GM21825 (cell line): ENCODE data around the gene SUN1.
A peak's percentile ranks its signal among the peaks of the same experiment; 100 is the strongest.
"Not testable (repeated sequence)": the region's sequence is repeated elsewhere in the genome, so short reads cannot be mapped to it uniquely, and the experiment has no call there.

Experiments
- ATAC-seq: cut with Tn5 transposase; IDR thresholded peaks from one replicate; pipeline ENCODE4 v1.9.1; 2021; ENCODE audit warnings: mild to moderate bottlenecking, moderate library complexity; ENCODE audit not compliant: unreplicated experiment

The SUN1 gene

GRCh38 chr7:802500-803242, 29.6 kb upstream of the SUN1 start:
- ATAC-seq, result no peak

- ATAC-seq, result no peak
Measured at GRCh38 chr7:803243-803635, 29.0 kb upstream of the SUN1 start.

GRCh38 chr7:803796-804195, 28.5 kb upstream of the SUN1 start:
- ATAC-seq, result not testable (repeated sequence)

GRCh38 chr7:805261-805660, 27.0 kb upstream of the SUN1 start:
- ATAC-seq, result no peak

GRCh38 chr7:815284-816216, 16.7 kb upstream of the SUN1 start:
- ATAC-seq, result no peak

GRCh38 chr7:816300-816750, 16.0 kb upstream of the SUN1 start:
- ATAC-seq, result peak; percentile 75

- ATAC-seq, result peak; percentile 15
Measured at GRCh38 chr7:816751-817671, 15.3 kb upstream of the SUN1 start.

- ATAC-seq, result no peak
Measured at GRCh38 chr7:818031-818699, 14.1 kb upstream of the SUN1 start.

GRCh38 chr7:820341-820740, 11.9 kb upstream of the SUN1 start:
- no peak for ATAC-seq

- ATAC-seq, result no peak
Measured at GRCh38 chr7:821688-822087, 10.6 kb upstream of the SUN1 start.

GRCh38 chr7:822692-823276, 9.5 kb upstream of the SUN1 start:
- ATAC-seq, result no peak

- no peak for ATAC-seq
Measured at GRCh38 chr7:823649-824048, 8.6 kb upstream of the SUN1 start.

- ATAC-seq, result no peak
Measured at GRCh38 chr7:824081-824480, 8.2 kb upstream of the SUN1 start.

GRCh38 chr7:824664-825063, 7.6 kb upstream of the SUN1 start:
- no peak for ATAC-seq

- ATAC-seq, result no peak
Measured at GRCh38 chr7:825386-825785, 6.9 kb upstream of the SUN1 start.

- ATAC-seq, result no peak
Measured at GRCh38 chr7:826230-826917, 5.9 kb upstream of the SUN1 start.

- no peak for ATAC-seq
Measured at GRCh38 chr7:828793-829561, 3.3 kb upstream of the SUN1 start.

- no peak for ATAC-seq
Measured at GRCh38 chr7:830069-830468, 2.2 kb upstream of the SUN1 start.
